ENCODE results near the gene PRKCB.
"Not testable (repeated sequence)": the region's sequence is repeated elsewhere in the genome, so short reads cannot be mapped to it uniquely, and the experiment has no call there.

Gene PRKCB

DNA sequence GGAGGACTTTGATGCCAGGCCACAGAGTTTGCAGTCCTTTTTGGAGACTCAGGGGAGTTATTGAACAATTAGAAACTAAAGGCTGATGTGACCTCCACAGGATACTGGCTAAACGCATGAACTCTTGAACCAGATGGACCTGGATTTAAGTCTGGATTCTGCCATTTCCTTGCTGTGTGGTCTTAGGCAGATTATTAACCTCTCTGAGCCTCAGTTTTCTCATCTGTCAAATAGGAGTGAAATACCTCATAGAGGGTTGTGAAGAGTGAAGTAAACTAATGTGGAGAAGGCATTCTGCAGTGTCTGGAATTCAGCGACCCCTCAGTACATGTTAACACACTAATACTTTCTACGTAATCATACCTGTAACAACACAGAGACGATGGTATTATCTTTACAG, 93.5 kb downstream of the PRKCB start:
- Histone ChIP-seq H3K79me2 (ENCODE audit: insufficient read depth, low read length) (peaks cover 77% of the 10 kb centered on the region), H3K27me3 (ENCODE audit: insufficient read depth, low read length, poor library complexity, severe bottlenecking) (no peaks in the 10 kb centered on the region), H3K9me3 (ENCODE audit: insufficient read depth, low read depth, low read length) (no peaks in the 10 kb centered on the region), H3K9me2 (replicated peaks; ENCODE audit: low read depth, low read length) (no peaks in the 10 kb centered on the region), H3K9ac (ENCODE audit: low read depth, low read length, poor library complexity, severe bottlenecking) (no peak overlapping the region), H3K4me1 (ENCODE audit: insufficient read depth, low read length, poor library complexity, severe bottlenecking) (peaks cover 7% of the 10 kb centered on the region), H3K4me3 (ENCODE audit: low read length, poor library complexity, severe bottlenecking) (no peak overlapping the region), H4K20me1 (ENCODE audit: insufficient read depth, low read length, poor library complexity, severe bottlenecking) (no peaks in the 10 kb centered on the region), H3K4me2 (ENCODE audit: low read depth, low read length, poor library complexity, severe bottlenecking) (no peak overlapping the region), H2AFZ (ENCODE audit: low read length) (no peak overlapping the region), H3K36me3 (ENCODE audit: insufficient read depth, low read length) (peaks cover 10% of the 10 kb centered on the region; the same call in 1 of the 2 replicates), H3F3A (ENCODE audit: low read depth) (no peaks in the 10 kb centered on the region)
- TF ChIP-seq, protein P1, sequence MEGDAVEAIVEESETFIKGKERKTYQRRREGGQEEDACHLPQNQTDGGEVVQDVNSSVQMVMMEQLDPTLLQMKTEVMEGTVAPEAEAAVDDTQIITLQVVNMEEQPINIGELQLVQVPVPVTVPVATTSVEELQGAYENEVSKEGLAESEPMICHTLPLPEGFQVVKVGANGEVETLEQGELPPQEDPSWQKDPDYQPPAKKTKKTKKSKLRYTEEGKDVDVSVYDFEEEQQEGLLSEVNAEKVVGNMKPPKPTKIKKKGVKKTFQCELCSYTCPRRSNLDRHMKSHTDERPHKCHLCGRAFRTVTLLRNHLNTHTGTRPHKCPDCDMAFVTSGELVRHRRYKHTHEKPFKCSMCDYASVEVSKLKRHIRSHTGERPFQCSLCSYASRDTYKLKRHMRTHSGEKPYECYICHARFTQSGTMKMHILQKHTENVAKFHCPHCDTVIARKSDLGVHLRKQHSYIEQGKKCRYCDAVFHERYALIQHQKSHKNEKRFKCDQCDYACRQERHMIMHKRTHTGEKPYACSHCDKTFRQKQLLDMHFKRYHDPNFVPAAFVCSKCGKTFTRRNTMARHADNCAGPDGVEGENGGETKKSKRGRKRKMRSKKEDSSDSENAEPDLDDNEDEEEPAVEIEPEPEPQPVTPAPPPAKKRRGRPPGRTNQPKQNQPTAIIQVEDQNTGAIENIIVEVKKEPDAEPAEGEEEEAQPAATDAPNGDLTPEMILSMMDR (conservative IDR thresholded peaks at IDR 0.05; ENCODE audit: low read length), result no peak
- no peak for TF ChIP-seq EZH2phosphoT487 (IDR thresholded peaks at IDR 0.05; ENCODE audit: borderline replicate concordance)

- Histone ChIP-seq H3K79me2 (ENCODE audit: insufficient read depth, low read length) (peaks cover 78% of the 10 kb centered on the region), H2AFZ (ENCODE audit: low read length) (no peak overlapping the region)
Observed at GRCh38 chr16:23929856-23930255, 94.1 kb downstream of the PRKCB start.

GRCh38 chr16:23930791-23931190, 95.0 kb downstream of the PRKCB start:
- Histone ChIP-seq H3K79me2 (ENCODE audit: insufficient read depth, low read length) (peaks cover 78% of the 10 kb centered on the region), H3K36me3 (ENCODE audit: insufficient read depth, low read length) (peaks cover 2% of the 10 kb centered on the region; the same call in 1 of the 2 replicates), H3K4me3 (ENCODE audit: low read length, poor library complexity, severe bottlenecking) (no peak overlapping the region), H3K4me2 (ENCODE audit: low read depth, low read length, poor library complexity, severe bottlenecking) (no peak overlapping the region), H3F3A (ENCODE audit: low read depth) (no peaks in the 10 kb centered on the region), H4K20me1 (ENCODE audit: insufficient read depth, low read length, poor library complexity, severe bottlenecking) (no peaks in the 10 kb centered on the region), H3K9me3 (ENCODE audit: insufficient read depth, low read depth, low read length) (no peaks in the 10 kb centered on the region), H3K4me1 (ENCODE audit: insufficient read depth, low read length, poor library complexity, severe bottlenecking) (peaks cover 7% of the 10 kb centered on the region), H2AFZ (ENCODE audit: low read length) (no peak overlapping the region), H3K9me2 (replicated peaks; ENCODE audit: low read depth, low read length) (no peaks in the 10 kb centered on the region), H3K27me3 (ENCODE audit: insufficient read depth, low read length, poor library complexity, severe bottlenecking) (no peaks in the 10 kb centered on the region), H3K9ac (ENCODE audit: low read depth, low read length, poor library complexity, severe bottlenecking) (no peak overlapping the region)
- no peak for TF ChIP-seq EZH2phosphoT487 (IDR thresholded peaks at IDR 0.05; ENCODE audit: borderline replicate concordance)

More at GRCh38 chr16:23929856-23930255, 94.1 kb downstream of the PRKCB start:
- H3K4me1 ChIP-seq (ENCODE audit: insufficient read depth, low read length, poor library complexity, severe bottlenecking), result peaks cover 7% of the 10 kb centered on the region
- no peaks in the 10 kb centered on the region for H4K20me1 ChIP-seq (ENCODE audit: insufficient read depth, low read length, poor library complexity, severe bottlenecking)
- no peak overlapping the region for H3K4me3 ChIP-seq (ENCODE audit: low read length, poor library complexity, severe bottlenecking)
- no peak overlapping the region for H3K4me2 ChIP-seq (ENCODE audit: low read depth, low read length, poor library complexity, severe bottlenecking)
- H3K9me3 ChIP-seq (ENCODE audit: insufficient read depth, low read depth, low read length), result no peaks in the 10 kb centered on the region
- no peaks in the 10 kb centered on the region for H3K27me3 ChIP-seq (ENCODE audit: insufficient read depth, low read length, poor library complexity, severe bottlenecking)
- H3K36me3 ChIP-seq (ENCODE audit: insufficient read depth, low read length), result peaks cover 10% of the 10 kb centered on the region; the same call in 1 of the 2 replicates
- no peak overlapping the region for H3K9ac ChIP-seq (ENCODE audit: low read depth, low read length, poor library complexity, severe bottlenecking)
- no peak for TF ChIP-seq EZH2phosphoT487 (IDR thresholded peaks at IDR 0.05; ENCODE audit: borderline replicate concordance)
- TF ChIP-seq, protein P1 (conservative IDR thresholded peaks at IDR 0.05; ENCODE audit: low read length), result no peak
- H3F3A ChIP-seq (ENCODE audit: low read depth), result no peaks in the 10 kb centered on the region
- H3K9me2 ChIP-seq (replicated peaks; ENCODE audit: low read depth, low read length), result no peaks in the 10 kb centered on the region

- Histone ChIP-seq H2AFZ (ENCODE audit: low read length) (no peak overlapping the region), H3K9me3 (ENCODE audit: insufficient read depth, low read depth, low read length) (no peaks in the 10 kb centered on the region), H3K79me2 (ENCODE audit: insufficient read depth, low read length) (peaks cover 79% of the 10 kb centered on the region), H3K27me3 (ENCODE audit: insufficient read depth, low read length, poor library complexity, severe bottlenecking) (no peaks in the 10 kb centered on the region), H3F3A (ENCODE audit: low read depth) (no peaks in the 10 kb centered on the region), H3K9me2 (replicated peaks; ENCODE audit: low read depth, low read length) (no peaks in the 10 kb centered on the region), H3K4me1 (ENCODE audit: insufficient read depth, low read length, poor library complexity, severe bottlenecking) (peaks cover 7% of the 10 kb centered on the region), H3K4me2 (ENCODE audit: low read depth, low read length, poor library complexity, severe bottlenecking) (no peak overlapping the region), H3K4me3 (ENCODE audit: low read length, poor library complexity, severe bottlenecking) (no peak overlapping the region), H3K36me3 (ENCODE audit: insufficient read depth, low read length) (no peaks in the 10 kb centered on the region), H4K20me1 (ENCODE audit: insufficient read depth, low read length, poor library complexity, severe bottlenecking) (no peaks in the 10 kb centered on the region), H3K9ac (ENCODE audit: low read depth, low read length, poor library complexity, severe bottlenecking) (no peak overlapping the region)
- TF ChIP-seq, protein P1 (conservative IDR thresholded peaks at IDR 0.05; ENCODE audit: low read length), result no peak
- no peak for TF ChIP-seq EZH2phosphoT487 (IDR thresholded peaks at IDR 0.05; ENCODE audit: borderline replicate concordance)
Observed at GRCh38 chr16:23931199-23931598, 95.4 kb downstream of the PRKCB start.

- not testable (repeated sequence) for H3K9me3 ChIP-seq (ENCODE audit: insufficient read depth, low read depth, low read length); H3K4me1 ChIP-seq (ENCODE audit: insufficient read depth, low read length, poor library complexity, severe bottlenecking); H3F3A ChIP-seq (ENCODE audit: low read depth); H4K20me1 ChIP-seq (ENCODE audit: insufficient read depth, low read length, poor library complexity, severe bottlenecking); H3K27me3 ChIP-seq (ENCODE audit: insufficient read depth, low read length, poor library complexity, severe bottlenecking); H3K4me2 ChIP-seq (ENCODE audit: low read depth, low read length, poor library complexity, severe bottlenecking); H3K9me2 ChIP-seq (replicated peaks; ENCODE audit: low read depth, low read length); H3K36me3 ChIP-seq (ENCODE audit: insufficient read depth, low read length); H2AFZ ChIP-seq (ENCODE audit: low read length); H3K9ac ChIP-seq (ENCODE audit: low read depth, low read length, poor library complexity, severe bottlenecking); H3K4me3 ChIP-seq (ENCODE audit: low read length, poor library complexity, severe bottlenecking)
- H3K79me2 ChIP-seq (ENCODE audit: insufficient read depth, low read length), result peaks cover 83% of the 10 kb centered on the region
Observed at GRCh38 chr16:23933650-23934049, 97.9 kb downstream of the PRKCB start.
